SIG-M5 treated with dmso at 0.1 percent for 504 hours (cell line): ENCODE measurements around the gene ZNF423.
A peak's percentile ranks its signal among the peaks of the same experiment; 100 is the strongest.

Experiments used
- DNase-seq: peaks from one replicate; lab custom pipeline; 2025; ENCODE audit not compliant: unreplicated experiment; lab: John Stamatoyannopoulos, UW

The ZNF423 gene

DNA sequence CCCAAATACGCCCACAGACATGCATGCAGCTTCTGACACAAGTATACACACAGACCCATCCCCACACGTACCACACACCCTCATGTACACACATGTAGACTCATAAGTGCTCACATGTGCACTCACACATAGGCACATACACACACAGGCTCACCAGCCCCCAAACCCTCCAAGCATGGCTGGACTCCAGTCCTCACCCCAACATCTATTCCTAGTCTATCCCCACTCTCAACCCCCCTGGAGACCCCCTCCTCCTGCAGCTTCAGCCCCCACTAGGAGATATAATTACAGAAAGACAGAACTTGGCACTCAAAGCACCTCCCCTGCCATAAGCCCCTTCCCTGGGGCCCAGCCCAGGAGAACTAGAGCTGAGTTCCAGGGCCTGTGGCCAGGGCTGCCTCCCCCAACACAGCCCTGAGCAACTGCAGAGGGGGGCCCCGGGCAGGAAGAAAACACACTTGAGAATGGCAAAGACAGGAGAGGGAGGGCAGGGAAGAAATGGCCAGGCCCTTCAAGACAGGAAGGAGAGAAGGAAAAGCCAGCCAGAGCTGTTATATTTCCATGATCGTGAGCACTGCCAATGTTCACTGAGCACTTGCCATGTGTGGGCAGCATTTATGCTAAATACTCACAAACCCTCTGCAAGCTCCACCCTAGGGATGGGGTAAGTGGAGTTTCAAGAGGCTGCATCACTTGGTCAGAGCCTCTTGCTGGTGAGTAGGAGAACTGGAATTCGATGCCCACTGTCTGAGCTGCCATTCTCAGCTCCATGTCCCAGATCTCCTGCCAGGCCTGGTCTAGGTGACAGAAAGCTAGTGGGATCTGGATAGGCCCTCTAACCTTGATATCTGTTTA lies 224.5 kb downstream of the ZNF423 start:
- no peak for DNase-seq

GRCh38 chr16:49630783-49631182 lies 225.1 kb downstream of the ZNF423 start:
- no peak for DNase-seq

GRCh38 chr16:49629851-49630250 lies 226.1 kb downstream of the ZNF423 start:
- DNase-seq, result no peak

DNA sequence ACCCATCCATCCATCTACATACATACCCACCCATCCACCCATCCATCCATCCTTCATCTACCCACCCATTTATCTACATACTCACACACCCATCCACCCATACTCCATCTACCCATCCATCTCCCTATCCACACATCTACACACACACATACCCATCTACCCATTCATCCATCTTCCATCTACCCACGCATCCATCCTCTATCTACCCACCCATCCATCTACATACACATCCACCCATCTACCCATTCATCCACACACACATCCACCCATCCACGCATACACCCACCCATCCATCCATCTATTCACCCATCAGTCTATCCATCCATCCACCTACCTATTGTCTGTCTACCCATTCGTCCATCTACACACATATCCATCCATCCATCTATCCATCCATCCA lies 227.8 kb downstream of the ZNF423 start:
- no peak for DNase-seq

DNA sequence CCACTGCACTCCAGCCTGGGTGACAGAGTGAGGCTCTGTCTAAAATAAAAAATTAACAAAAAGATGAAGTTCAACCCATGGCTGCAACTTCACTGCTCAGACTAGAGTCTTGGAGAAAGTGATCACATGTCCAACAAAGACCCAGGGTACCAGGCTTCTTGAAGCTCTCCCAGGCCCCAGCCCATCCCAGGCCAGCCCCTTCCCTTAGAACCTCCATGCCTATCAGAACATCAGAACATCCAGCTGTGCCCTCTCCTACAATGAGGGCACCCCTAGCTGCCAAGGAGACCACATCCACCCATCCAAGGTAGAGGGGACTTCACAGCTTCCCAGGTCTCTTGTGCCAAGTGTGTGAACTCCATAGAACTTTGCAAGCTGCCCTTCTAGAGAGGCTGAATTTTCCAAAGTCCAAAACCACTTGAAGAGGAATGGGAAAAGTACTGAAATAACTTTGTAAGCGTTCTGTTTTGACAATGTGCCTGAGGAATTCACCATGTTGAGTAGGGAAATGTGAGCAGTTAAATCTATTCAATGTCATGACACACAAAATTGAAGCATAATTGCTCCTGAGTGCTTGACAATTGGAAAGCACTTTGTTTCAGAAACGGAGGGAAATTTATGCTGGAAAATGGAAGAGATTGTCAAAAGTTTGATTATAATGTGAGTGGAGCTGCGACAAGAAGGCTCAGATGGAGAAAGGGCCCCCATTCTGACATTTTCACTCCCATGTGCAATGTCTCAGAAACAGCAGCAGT lies 230.4 kb downstream of the ZNF423 start:
- DNase-seq, result no peak

DNA sequence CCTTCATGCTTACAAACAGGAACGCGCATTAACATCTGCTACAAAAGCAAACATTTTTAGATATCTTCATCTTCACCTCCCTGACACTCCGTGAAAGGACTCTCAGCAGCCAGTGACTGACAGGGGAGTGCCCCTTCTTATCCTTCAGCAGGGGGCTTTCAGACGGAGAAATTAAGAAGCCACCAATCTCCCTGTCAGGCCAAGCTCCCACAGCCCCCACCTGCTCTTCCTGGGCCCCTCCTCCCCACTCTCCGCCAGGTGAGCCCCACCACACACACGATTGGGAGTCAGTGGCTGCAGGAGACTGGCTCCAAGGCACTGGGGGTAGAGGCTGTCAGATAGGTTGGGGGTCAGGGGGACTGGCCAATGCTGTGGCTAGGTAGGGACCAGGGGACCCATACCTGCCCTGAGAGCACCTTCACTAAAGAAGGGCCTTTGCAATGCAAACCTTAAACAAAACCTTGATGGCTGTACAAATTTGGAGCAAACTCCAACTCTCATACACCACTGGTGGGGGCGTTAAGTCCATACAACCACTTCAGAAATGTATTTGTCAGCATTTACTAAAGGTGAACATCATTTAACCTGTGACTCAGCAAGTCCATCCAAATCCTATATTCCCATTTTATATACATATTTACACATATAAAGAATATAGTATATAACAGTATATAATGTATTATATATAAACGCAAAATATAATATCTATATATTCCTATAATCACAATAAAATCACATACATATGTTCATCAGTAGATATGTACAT lies 232.2 kb downstream of the ZNF423 start:
- no peak for DNase-seq

- no peak for DNase-seq
These were observed 233.2 kb downstream of the ZNF423 start for GRCh38 chr16:49622421-49623402.

DNA sequence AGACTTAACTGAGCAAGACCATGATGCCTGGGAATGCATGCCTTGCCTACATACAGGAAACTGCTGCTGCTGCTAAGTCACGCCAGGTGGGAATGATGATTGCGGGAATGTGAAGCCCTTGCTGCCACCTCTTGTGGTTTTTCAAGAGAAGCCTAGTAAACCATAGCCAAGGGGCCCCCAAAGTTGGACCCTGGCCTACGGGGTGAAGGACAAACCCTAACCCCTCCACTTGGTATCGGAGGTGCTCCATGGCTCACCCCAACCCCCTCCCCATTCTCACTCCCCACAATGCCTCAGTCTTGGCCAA lies 233.9 kb downstream of the ZNF423 start:
- DNase-seq, result no peak

DNA sequence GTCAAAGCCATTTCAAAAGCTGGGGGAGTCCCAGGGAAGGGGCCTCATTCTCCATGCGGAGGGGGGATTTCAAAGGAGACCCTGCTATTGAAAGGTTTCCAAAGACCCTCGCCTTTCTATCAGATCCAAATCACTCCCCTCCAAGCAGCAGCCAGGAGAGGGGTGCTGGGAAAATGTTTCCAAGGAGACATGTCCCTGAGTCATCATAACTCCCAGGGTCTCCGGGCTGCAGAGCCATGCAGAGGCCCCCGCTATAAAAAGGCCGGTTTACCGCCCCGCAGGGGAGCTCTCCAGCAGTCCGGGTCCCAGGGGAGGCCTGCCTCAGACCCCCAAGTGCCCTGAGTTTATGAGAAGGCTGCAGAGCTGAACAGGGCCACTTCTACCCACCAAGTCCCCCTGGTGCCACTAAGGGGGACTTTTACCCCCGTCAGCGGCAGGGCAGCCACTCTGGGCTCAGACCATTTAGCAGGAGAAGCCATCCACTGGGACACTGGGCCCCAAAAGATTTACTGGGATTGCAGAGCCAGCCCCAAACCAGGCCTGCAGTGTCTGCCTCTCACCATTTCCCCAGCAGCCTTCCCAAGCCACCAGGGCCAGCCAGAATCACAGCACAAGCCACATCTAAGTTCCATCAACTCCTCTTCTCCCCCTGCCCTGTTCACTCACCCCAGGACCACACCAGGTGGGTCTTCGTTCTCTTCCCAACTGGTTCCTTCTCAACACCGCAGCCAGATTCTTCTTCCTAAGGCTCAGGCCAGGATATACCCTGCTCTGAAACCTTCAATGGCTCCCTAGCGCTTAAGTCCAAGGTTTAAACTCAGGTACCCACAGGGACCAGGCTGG lies 234.4 kb downstream of the ZNF423 start:
- DNase-seq, result no peak

DNA sequence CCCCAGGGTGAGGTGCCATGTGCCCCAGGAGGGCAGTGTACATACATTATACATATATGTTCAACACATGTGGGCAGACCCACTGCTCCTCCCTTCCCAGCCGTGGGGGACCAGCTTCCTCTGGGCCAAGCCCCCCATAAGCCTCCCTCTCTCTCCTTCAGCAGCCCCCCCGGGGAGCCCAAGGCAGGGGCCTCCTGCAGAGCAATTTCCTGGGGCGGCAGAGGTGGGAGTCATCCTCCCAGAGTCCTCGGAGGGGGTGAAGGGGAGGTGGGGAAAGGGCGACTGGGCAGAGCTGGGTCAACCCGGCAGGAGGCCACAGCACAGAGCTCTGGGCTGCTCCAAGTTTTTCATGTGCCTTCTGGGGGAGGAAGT lies 235.1 kb downstream of the ZNF423 start:
- DNase-seq, result no peak

DNA sequence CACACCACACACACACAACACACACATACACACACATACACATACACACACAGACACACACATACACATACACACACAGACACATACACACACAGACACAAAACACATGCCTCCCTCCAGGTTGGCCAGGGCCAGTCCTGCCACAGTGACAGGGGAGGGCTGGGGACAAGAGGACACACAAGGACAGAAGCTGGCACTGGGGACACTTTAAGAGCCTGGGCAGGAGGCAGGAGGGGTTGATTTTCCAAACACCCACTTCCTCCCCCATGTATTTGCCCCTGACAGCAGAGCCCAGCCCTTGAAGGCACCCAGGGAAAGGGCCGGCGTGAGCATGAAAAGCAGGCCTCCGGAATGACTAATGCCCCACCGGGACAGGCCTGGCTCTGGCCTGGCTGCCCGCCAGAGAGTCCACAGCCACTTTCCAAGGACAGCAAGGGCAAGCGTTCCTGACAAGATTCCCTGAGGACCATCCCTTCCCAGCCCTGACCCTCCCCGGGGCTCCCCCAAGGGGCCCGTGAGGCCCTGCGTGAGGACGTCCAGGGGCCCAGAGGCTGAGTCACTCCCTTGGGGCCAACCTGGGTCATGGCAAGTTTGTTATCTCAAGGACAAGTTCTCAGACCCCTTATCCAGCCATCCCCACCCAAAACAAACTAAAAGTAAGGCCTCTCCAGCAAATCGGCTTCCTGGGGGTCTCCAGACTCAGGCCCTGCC lies 235.6 kb downstream of the ZNF423 start:
- no peak for DNase-seq

DNA sequence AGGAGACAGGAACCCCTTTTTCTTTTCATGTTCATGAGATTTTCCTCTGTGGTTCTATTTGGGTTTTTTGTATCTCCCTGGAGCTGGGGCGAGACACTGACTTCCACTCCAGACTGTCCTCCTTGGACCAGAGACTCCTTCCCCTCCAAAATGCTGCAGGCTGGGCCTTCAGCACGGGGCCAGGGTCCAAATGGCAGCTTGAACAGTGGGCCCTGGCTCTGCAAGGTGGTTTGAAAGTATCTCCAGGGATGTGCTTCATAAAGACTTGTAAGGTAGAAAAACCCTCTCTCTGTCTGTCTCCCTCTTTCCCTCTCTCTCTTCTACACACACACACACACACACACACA lies 236.1 kb downstream of the ZNF423 start:
- no peak for DNase-seq

DNA sequence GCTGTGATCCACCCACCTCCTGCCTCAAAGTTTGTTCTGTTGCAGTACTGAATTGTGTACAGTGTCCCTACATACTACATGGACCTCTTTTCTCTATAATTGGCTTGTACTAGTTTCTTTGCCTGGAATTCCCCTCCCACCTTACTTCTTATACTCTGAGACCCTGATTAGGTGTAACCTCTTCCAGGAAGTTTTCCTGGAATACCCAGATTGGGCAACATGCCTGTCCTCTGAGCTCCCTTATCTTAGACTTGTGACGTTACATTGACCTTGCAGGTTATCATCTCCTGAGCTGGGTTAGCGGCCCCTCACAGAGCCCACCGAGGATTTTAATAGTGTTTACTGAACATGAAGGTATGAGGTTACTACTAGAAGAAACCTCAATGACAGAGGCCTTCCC lies 237.0 kb downstream of the ZNF423 start:
- DNase-seq, result no peak

- no peak for DNase-seq
These were observed 238.1 kb downstream of the ZNF423 start for GRCh38 chr16:49617710-49618330.

DNA sequence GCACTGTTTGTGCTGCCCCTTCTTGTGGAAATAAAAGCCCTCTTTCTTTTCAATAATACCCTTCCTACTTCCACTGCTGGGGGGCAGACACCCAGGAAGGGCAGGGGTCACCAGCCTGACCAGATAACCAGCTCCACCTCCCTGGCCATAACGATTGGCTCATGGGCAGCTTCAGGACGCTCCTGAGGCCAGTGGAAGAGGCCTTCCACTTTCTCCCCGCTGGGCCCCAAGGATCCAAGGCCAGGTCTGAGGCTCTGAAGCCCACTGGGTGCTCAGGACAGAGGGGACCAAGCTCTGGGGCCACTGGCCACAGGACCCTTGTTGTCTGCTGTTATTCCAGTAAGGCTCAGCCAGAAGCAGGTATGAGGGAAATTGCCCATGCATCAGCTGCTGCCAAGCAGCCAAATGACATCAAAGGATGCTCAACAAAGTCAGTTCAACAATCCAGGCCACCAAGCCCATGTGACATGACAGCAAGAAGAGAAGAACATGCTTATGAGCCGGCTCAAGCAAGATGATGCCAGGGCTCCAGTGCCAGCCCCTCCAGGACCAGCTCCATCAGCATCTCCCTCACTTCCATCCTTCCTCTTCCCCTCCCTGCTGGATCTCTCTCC lies 238.8 kb downstream of the ZNF423 start:
- no peak for DNase-seq

GRCh38 chr16:49615576-49615975 lies 240.3 kb downstream of the ZNF423 start:
- DNase-seq, result no peak

DNA sequence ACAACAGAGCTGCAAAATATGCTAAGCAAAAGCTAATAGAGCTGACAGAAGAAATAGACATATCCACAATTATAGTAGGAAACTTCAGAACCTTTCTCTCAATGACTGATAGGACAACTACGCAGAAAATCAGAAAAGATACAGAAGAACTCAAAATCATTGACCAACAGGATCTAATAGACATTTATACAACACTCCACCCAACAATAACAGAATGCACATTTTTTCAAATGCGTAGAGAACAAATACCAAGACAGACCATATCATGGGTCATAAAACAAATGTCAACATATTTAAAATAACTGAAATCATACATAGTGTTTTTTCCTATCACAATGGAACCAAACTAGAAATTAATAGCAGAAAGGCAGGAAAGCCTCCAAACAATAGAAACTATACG lies 244.9 kb downstream of the ZNF423 start:
- DNase-seq, result no peak

GRCh38 chr16:49608779-49609178 lies 247.1 kb downstream of the ZNF423 start:
- DNase-seq, result peak; percentile 3
